Medulla oblongata (tissue), 1 donor: ENCODE measurements around the gene C19orf73.
"Not testable (repeated sequence)": the region's sequence is repeated elsewhere in the genome, so short reads cannot be mapped to it uniquely, and the experiment has no call there.

Source experiments
- DNase-seq: peaks from one replicate; pipeline ENCODE4 v3.0.0-alpha.2; 2015; ENCODE audit errors: extremely low spot score

C19orf73 gene

GRCh38 chr19:49121841-49122240 is 2.9 kb upstream of the C19orf73 start:
- not testable (repeated sequence) for DNase-seq

GRCh38 chr19:49120868-49121267 is 1.9 kb upstream of the C19orf73 start:
- DNase-seq, result no peak

- no peak for DNase-seq
These were observed 1.4 kb upstream of the C19orf73 start for GRCh38 chr19:49120325-49120683.

- peak; percentile 61 for DNase-seq
These were observed 725 bp upstream of the C19orf73 start, which contains the start of gene PPFIA3 for GRCh38 chr19:49119411-49120324. TSS of gene PPFIA3 (plus strand) at chr19:49119544. CDS start at chr19:49127874, 8,330 bp downstream.

GRCh38 chr19:49117677-49118564 is 1.0 kb downstream of the C19orf73 start:
- DNase-seq, result no peak

- no peak for DNase-seq
These were observed 2.4 kb downstream of the C19orf73 start for GRCh38 chr19:49116544-49116943.

- DNase-seq, result peak; percentile 82
These were observed 4.1 kb downstream of the C19orf73 start for GRCh38 chr19:49114630-49115363.

GRCh38 chr19:49113762-49114629 is 4.9 kb downstream of the C19orf73 start, which contains the start of gene LIN7B:
TSS of gene LIN7B (plus strand) at chr19:49114370. CDS start at chr19:49114405, 35 bp downstream.
- peak; percentile 73 for DNase-seq

- no peak for DNase-seq
These were observed 7.5 kb downstream of the C19orf73 start for GRCh38 chr19:49111218-49111998.

- DNase-seq, result no peak
These were observed 8.4 kb downstream of the C19orf73 start for GRCh38 chr19:49110567-49110966.

GRCh38 chr19:49109569-49110233 is 9.2 kb downstream of the C19orf73 start:
- no peak for DNase-seq

GRCh38 chr19:49109051-49109450 is 9.9 kb downstream of the C19orf73 start:
- DNase-seq, result no peak

- DNase-seq, result no peak
These were observed 11.1 kb downstream of the C19orf73 start for GRCh38 chr19:49107625-49108459.

- DNase-seq, result peak; percentile 37
These were observed 12.3 kb downstream of the C19orf73 start for GRCh38 chr19:49106648-49107135.

- DNase-seq, result no peak
These were observed 14.6 kb downstream of the C19orf73 start for GRCh38 chr19:49104229-49104864.

GRCh38 chr19:49103331-49104085 is 15.4 kb downstream of the C19orf73 start:
- no peak for DNase-seq

- DNase-seq, result no peak
These were observed 16.6 kb downstream of the C19orf73 start for GRCh38 chr19:49102303-49102702.
